Right hindlimb (tissue), 1 donor: ENCODE results near the gene ARL2BP.
"Not testable (repeated sequence)": the region's sequence is repeated elsewhere in the genome, so short reads cannot be mapped to it uniquely, and the experiment has no call there.

Experiments used
- DNase-seq: peaks from one replicate; pipeline ENCODE4 v3.0.0-alpha.2; 2018

Gene ARL2BP

DNA sequence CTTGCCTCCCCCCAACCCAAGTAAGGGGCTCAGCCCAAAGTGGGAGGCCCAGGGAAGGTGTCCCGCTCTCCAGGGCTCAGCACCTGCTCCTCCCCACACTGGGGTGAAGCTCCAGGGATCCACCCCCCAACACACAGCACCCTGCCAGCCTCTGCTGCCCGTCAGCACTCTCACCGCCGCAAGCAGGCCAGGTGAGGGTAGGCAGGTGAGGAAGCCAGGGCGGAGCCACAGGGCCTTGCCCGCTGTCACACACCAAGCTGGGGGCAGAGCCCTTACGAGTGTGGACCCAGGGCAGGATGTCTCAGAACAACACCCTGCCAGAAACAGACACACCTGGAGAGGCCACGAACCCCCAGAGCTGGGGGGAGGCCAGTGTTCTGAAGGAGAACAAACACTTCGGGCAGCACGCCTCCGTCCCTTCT is 19.9 kb downstream of the ARL2BP start:
- DNase-seq: no peak

DNA sequence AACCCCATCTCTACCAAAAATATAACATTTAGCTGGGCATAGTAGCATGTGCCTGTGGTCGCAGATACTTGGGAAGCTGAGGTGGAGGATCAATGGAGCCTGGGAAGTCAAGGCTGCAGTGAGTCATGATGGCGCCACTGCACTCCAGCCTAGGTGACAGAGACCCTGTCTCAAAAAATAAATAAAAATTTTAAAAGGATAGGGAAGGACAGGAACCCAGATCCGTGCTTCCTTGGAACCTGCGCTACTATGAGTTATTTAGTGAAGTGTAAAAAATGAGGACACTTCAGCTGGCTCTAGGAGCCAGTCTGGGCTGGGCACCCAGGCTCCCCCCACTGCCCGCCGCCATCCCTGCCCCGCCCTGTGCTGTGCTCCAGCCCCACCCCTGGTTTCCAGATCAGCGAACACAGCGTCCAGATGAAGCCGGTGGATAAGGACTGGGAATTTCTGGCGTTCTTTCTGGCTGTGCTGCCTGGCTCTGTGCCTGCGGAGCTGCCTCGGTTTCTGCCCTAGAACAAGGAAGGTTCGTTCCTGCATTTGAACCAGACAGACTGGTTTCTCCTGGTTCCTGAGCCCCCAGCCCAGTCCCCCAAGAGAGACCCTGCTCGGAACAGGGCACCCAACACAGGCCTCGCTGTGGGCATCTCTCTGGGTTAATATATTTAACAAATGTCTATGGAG is 20.9 kb downstream of the ARL2BP start:
- DNase-seq: no peak

DNA sequence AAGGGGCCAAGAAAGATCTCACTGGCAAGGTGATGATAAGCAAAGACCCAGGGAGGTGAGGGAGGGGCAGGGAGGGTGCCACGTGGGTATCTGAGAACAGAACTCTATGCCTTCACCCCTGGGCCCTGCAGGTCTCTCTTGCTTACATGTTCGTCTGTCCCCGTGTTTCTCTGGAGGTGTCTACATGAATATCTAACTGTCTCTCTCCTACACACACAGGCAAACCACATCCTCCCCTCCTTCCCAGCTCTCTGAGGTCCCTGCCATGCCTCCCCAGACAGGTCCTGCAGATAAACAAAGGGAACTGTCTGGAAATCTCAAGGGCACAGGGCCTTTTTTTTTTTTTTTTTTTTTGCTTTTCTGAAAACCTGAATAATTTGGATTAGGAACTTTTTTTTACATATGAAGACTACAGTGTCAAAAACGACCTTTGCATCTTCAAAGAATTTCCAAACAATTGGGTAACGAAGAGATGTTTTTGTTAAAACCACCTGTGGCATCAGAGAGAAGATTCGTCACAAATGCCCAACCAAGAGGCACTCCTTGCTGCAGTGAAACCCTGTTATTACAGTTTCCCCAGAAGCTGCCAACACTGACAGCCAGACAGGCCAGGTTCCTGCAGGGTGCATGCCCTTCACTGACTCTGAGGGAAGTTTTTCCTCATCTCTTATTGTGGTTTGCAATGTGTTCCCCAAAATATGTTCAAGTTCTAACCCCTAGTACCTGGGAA is 21.6 kb downstream of the ARL2BP start:
- no peak for DNase-seq

DNA sequence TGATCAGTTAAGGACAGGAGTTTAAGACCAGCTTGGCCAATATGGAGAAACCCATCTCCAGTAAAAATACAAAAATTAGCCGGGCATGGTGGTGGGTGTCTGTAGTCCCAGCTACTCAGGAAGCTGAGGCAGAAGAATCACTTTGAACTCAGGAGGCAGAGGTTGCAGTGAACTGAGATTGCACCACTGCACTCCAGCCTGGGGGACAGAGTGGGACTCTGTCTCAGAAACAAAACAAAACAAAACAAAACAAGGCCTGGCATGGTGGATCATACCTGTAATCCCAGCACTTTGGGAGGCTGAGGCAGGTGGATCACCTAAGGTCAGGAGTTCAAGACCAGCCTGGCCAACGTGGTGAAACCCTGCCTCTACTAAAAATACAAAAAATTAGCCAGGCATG is 22.3 kb downstream of the ARL2BP start:
- not testable (repeated sequence) for DNase-seq

DNA sequence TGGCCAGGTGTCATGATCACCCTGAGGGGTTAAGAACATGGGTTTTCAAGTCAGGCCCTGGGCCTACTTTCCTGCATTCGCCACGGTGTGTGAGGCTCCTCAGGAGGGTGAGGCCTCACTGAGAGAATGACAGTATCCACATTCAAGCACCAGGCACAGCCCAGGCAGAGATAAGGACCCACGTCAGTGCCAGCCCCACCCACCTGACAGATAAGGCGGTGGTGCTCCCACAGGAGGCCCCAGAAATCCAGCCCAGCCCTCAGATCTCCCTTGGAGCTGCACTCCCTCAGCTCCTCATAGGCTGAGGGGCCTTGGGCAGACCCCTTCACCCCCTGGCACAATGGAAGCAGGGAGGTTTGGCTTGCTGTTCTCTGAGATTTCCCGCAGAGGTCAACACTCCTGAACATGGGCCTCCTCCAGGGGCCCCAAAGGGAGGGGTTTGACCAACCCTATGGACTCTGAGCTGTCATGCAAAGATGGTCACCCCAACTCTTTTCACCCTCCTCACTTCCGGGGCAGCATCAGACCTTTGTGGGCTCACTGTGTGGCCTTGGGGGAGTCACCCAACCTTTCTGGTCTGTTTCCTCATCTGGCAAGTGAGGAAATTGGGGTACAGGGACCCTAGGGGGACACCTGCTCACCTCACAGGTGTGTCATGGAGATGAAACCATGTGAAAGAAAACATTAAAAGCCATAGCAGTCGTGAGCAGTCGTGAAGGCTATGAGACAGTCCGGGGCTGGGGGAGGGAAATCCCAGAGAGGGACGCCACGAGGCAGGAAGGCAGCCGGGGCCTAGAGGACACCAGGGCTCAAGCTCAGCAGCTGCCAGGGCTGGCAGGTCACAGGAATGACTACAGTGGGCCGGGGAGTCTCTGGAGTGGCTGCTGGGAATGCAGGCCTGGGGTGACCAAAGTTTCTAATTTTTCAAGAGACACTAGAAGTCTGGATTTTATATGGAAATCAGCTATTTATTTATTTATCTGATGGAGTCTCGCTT is 24.0 kb downstream of the ARL2BP start:
- no peak for DNase-seq

DNA sequence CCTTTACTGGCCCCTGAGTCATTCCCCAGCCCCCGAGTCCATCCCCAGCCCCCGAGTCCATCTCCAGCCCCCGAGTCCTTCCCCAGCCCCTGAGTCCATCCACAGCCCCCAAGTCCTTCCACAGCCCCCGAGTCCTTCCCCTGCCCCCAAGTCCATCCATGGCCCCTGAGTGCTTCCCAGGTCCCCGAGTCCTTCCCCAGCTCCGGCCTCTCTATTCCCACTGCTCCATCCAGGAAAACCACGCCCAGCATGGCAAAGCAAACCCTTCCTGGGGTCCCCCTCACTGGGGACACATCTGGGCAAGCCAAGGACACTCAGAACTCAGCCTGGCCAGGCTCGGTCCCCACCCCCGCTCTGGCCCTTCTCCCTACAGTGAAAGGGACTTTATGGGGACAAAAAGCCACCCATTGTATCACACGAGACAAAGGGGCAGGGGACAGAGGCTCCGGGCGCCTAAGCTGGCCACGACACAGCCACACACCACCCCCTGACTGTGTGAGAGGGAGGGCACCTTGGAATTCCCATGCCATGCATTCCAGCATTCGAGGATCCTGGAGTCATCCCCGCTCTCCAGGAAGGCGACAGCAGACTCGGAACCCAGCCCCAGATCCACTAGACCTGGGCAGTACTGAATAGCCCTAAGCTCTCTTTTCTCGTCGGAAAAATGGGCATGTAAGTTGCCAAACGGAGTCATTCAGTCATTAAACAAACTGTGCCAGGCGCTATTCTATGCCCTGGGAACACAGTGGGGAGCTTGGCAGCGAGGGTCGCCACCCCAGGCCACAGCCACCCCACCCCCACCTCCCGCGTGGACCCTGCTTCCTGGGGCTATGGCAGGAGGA is 25.4 kb downstream of the ARL2BP start:
- no peak for DNase-seq

DNA sequence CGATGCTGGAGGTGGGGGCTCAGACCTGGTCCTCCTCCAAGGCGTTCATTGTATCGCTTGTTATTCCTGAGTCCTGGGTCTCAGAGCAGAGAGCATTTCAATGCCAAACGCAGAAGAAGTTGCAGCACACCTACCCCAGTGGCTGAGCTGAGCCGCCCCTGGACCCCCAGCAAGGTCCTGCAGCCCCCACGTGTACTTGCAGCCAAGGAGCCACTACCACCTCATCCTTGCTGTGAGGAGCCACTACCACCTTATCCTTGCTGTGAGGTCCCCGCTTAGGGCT is 25.9 kb downstream of the ARL2BP start:
- no peak for DNase-seq

DNA sequence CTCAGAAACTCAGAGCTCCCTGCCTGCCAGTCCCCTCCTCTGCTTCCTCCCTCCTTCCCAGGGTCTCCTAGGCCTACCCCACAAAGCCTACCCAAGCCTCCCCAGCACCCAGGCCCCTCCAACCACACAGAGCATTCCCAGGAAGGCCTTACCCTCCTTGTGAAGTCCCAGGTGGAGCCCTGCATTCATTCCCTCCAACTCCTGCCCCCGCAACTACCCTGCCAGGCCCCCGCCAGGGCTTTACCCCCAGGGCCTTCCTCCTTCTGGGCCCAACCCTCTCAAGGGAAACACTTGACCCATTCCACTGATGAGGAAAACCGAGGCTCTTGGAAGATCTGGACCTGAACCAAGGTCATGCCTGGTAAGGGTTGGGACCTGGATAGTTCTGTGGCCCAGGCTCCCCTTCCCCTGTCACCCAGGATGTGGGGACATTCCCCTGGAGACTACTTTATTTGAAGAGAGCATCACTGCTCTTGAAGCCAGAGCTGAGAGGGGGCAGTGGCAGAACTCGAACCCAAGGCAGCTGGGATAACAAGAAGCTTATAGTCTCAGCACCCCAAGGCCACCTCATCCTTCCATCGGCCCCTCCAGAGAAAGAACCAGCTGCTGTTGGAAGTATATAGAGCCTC is 26.9 kb downstream of the ARL2BP start:
- DNase-seq: no peak

DNA sequence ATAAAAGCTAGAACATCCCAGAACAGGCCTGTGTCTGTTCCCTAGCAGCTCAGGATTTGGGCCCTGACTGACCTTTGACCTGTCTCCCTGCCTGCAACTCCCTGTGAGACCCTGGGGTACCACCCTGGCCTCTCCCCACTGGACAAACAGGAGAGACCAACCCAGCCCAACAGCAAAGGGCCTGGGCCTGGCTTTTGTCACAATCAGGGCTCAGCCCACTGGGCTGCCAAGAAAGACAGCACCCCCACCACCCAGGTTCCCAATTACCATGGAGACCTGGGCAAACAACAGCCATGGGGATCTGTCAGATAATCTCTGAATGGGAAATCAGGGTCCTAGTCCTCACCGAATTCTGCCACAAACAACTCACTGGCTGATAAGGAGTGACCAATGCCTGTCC is 28.3 kb downstream of the ARL2BP start:
- DNase-seq: no peak

DNA sequence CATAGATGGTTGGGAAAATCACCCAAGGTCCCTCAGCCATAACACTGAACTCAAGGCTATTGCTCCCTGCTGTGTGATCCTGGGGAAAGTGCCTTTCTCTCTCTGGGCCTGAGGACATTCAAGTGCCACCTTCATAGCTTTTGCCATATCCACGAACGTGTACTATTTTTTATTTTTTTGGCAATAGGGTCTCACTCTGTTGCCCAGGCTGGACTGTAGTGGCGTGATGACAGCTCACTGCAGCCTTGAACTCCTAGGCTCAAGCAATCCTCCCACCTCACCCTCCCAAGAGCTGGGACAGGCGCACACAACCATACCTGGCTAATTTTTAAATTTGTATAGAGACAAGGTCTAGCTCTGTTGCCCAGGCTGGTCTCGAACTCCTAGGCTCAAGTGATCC is 28.8 kb downstream of the ARL2BP start:
- no peak for DNase-seq

DNA sequence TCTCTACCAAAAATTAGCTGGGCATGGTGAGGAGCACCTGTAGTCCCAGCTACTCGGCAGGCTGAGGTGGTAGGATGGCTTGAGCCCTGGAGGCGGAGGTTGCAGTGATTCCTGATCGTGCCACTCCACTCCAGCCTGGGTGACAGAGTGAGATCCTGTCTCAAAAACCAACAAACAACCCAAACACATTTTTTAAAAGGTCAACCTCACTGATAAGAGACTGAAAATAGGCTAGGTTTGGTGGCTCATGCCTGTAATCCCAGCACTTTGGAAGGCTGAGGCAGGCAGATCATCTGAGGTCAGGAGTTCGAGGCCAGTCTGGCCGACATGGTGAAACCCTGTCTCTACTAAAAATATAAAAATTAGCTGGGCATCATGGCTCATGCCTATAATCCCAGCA is 30.9 kb downstream of the ARL2BP start:
- not testable (repeated sequence) for DNase-seq

DNA sequence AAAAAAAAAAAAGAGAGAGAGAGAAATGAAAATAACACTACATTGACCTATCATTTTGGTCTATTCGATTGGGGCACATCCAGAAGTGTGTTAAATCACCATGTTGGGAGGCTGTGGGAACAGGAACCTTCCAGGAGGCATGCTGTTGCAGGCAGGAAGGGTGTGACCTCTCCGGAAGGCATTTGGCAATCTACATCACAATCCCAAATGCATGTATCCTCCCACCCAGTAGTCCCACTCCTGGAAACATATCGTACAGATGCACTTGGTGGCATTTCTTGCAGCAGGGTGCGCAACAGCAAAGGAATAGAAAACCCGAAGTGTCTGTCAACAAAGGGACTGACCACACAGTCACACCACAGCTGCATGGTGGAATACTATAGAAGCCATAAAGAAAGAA is 31.5 kb downstream of the ARL2BP start:
- no peak for DNase-seq

DNA sequence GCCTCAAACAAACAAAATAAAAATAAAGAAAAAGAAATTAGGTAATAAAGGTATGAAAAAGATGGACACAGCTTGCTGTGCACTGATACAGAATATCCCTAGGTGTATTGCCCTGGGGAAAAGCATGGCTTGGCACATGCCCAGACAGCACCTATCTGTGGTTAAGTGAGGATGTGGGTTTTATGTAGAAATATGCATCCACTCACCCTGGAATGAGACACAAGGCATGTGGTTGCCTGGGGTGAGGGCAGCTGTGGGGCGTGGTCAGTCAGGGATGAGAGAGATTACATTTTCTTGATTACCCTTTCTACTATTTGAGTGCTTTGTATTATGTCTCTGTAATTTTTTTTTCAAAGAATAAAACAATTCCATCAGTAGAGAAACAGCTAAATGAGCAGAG is 32.5 kb downstream of the ARL2BP start:
- no peak for DNase-seq

DNA sequence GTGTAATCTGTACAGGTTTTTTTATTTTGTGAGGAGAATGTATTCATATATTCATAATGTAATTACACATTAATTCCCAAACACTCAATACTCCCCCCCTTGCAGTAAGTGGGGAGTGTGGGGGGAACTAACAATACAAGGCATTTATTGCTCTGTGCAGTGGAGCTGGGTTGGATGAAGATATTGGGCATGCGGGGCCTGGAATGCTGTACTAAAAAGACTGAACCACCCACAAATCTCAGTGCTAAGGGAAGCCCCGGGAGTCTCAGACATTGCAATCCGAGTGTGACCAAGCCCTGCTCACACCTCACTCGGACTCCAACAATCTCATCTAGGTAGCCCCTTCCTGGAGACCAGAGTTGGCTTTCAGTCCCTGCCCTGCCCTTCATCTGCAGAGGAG is 33.4 kb downstream of the ARL2BP start:
- DNase-seq: no peak

DNA sequence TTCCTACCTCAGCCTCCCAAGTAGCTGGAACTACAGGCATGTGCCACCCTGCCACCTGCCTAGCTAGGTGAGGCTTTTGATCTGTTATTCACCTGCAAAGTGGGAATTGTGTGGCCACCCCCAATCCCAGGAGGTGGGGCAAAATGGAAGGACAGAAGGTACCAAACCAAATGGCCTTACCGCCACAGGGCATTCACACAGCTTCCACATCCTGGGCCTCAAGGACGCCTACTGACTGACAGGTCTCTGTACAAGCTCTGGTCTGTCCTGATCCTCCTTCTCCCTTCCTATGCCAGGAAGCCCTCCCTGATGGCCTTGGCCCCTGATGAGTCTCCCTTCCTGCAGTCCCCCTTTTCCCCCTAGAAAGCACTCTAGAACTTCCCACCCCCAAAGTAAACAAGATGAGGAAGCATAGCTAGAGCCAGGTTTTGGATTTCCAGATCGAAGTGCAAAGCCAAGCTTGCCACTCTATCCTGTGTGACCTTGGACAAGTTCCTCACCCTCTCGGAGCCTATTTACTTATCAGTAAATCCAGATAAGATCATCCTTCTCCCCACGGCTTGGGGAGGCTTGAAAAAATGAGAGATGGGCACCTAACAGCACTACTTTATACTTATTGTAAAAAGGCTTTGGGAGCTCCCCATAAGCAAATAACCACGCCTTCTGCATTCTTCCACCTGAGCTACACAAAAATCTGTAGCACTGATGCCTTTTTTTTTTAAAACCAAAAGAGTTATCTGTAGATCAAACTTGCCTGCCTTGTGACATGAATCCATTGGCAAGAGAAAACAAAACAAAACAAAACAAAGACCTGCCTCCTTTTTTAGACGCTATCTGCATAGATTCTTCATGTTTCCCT is 35.0 kb downstream of the ARL2BP start:
- DNase-seq: no peak

DNA sequence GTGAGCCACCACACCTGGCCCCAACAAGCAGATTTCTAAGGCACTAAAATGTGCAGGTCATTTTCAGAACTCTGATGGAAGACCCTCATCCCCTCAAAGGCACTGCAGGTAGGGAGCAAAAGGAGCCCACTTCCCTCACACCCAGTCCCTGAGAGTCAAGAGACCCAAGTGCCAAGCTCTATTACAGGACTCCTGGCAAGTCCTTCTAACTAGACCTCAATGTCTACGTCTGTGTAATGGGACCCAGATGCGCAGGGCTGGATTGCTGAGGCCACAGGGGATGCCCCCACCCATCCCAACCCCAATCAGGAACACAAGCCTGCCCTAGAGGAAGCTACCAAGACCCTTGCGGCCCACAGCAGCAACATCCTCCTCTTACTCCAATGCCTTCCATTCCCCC is 36.7 kb downstream of the ARL2BP start:
- no peak for DNase-seq

DNA sequence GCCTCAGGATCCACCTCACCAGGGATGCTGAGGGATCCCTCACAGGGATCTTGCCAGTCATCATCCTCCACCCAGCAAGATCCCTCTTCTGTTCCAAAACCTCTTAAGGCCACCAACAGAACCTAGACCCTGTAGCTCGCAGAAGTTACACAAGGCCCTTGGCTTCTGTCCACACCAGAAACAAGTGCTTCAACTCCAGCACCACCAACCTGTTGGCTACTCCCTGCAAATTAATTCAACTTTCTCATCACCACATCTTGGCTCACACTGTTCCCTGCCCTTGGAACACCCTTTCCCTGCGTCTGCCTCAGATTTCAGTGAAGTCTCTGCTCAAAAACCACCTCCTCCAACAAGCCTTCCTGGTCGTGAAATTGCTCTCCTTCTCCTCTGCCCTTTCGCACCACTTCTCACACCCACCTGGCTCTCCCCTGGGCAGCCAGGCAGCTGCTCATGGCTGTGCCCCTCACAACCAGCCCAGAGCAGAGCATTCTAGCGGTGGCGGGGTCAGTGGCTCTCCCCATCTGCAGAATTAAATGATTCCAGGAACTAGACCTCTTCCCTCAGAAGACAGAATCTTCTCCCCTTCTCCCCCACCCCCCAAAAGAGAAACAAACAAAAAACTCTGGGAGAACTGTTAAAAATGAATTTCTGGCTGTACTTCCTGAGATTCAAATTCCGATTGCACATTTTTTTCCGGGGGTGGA is 37.6 kb downstream of the ARL2BP start:
- no peak for DNase-seq

DNA sequence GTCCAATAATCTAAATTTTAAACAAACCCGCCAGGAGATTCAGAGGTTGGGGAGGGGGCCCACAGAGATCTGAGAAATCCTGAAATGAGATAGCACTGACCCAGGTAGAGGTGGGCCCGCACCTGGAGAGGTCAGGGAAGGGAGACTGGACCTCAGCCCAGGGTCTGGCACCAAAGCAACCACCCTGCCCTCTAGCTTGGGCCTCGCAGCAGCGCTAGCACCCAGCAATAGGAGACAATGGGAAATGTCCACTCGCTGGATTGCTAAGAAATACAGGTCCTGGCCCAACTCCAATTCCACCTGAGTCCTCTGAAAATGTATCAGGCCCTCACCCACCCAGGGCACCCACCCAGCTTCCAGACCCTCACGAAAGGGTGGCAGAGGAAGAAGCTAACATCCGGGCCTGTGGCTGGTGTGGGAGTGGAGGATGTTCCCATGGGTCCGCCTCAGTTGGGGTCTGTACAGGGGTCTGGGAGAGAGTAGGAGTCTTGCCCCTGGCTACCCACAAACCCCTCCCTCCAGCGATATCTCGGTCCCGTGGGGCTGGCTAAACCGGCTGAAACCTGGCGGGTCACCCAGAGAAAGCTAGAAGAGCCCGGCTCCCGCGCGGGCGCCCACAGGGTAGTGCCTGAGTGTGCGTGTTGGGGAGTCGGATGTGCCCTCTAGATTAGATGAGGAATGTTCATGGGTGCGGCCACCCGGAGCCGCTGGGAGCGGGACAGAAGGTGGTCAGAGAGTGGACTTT is 38.3 kb downstream of the ARL2BP start:
- no peak for DNase-seq

DNA sequence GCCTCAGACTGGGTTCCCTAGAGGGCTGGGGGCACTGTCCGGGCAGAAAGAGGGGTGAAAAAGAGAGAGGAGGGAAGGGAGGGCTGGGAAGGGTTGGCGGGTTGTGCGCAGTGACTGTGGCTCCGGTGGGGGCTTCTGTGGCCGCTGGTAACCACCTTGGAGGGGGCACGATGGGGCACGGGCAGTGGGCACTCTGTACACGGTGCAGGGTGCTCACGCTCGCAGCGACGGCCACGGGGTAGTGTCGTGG is 38.8 kb downstream of the ARL2BP start:
- DNase-seq: no peak
